ENCODE data around the gene FMOD.

The FMOD gene

DNA sequence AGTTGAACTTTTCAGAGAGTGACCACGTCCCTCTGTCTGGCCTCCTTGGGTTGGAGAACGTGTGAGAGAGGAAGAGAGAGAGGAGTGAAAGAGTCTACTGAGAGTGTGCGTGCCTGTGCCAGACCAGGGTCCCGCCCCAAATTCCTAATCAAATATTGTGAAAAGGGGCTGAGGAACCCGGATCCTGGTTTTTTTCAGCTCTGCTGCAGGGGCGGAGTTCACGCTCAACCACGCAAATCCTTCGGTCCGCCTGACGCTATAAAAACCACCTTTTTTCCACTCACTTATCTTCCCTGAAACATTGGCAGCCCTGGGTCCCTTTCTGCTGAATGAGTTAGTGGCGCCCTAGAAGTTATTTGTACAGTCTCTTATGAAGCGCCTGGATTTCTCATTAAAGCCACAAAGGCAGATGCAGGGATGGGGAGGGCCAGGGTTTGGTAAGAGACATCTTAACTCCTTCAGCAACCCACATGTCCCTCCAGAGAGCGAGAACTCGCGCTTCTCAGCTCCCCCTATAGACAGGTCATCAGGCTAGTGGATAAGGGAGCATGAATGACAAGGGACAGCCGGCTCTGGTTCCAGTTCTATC is at the start of gene FMOD:
Gene FMOD, minus strand, starts transcription at position 86 of the 589 bp plus-strand sequence. CDS start 2,852 bp downstream, outside the sequence.
- no peak for DNase-seq (ENCODE audit: low read depth in 2 of 2)

DNA sequence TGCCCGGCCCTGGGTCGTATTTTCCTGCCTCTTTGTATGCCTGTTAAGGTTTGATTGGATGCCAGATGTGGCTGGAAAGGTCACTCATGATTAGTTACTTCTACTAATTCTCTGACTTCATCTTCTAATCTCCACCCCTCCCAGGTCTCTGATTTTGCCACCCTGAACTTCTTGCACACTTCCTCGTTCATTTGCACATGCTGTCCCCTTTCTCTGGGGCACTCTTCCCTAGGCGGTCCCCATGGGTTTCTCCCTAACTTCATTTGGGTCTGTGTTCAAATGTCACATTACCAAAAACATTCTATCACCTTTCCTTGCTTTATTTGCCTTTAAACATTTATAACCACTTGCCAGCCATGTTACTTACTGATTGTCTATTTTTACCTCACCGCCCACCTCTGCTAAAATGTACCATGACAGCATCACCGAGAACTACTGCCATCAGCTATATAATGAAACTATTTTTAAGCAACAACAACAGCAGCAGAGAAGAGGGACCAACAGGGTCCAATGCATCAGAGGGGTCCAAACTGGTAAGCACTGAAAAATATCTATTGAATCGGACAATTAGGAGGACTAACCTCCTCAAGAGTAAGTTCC is 45.8 kb upstream of the FMOD start:
- DNase-seq (ENCODE audit: low read depth in 2 of 2) = no peak

DNA sequence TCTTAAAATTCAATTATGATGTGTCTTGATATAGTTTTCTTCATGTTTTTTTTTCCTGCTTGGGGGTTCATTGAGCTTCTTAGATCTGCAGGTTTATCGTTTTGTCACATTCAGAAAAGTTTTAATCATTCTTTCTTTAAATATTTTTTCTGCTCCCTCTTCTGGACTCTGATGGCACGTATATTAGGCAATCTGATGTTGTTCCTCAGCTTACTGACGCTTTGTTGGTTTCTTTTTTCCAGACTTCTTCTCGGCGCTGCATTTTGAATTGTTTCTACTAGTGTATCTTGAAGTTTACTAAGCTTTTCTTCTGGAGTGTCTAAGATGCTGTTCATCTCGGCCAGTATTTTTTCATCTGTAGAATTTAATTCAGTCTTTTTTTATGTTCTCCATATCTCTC is 44.8 kb upstream of the FMOD start:
- DNase-seq (ENCODE audit: low read depth in 2 of 2) = no peak

DNA sequence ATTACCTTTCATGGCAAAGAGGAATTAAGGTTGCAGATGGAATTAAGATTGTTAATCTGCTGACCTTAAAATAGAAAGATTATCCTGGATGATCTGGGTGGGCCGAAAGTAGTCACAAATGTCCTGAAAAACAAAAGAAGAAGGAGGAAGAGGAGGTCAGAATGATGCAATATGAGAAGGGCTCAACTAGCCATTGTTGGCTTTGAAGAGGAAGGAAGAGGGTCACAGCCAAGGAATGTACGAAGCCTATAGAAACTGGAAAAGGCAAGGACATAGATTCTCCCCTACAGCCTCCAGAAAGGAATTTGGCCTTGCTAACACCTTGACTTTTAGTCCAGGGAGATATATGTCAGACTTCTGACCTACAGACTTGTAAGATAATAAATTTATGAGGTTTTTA is 39.4 kb upstream of the FMOD start:
- DNase-seq (ENCODE audit: low read depth in 2 of 2) = no peak

DNA sequence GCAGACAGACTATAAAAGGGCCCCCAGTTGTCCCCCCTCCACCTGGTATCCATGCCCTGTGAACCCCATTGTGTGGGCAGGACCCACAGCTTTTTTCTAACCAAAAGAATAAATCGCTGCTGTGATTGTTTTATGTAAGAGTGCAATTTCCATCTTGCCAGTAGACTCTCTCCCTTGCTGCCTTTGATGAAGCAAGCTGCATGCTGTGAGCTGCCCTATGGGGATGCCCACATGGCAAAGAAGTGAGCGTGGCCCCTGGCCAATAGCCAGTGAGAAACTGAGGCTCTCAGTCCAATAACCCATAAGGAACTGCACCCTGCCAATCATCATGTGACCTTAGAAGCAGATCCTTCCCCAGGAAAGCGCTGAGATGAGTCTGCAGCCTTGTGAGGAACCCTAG is 37.8 kb upstream of the FMOD start:
- no peak for DNase-seq (ENCODE audit: low read depth in 2 of 2)

DNA sequence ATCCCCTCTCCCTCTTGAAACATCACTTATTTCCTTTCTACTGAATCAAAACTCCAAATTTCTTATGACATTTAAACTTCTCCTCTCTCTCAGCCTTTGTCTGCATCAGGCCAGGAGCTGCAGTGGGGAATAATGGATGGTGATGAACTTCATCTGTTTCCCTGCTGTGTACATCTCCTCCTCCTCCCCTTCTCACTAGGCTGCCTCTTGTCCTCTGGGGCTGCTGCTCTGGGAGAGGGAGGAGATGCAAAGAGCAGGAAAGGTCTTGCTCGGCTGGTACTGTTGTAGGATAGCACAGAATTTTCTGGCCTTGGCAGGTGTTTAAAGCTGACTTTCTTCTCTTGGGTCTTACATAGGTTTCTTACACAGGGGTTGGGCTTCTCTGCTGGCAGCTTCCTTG is 31.1 kb upstream of the FMOD start:
- no peak for DNase-seq (ENCODE audit: low read depth in 2 of 2)

DNA sequence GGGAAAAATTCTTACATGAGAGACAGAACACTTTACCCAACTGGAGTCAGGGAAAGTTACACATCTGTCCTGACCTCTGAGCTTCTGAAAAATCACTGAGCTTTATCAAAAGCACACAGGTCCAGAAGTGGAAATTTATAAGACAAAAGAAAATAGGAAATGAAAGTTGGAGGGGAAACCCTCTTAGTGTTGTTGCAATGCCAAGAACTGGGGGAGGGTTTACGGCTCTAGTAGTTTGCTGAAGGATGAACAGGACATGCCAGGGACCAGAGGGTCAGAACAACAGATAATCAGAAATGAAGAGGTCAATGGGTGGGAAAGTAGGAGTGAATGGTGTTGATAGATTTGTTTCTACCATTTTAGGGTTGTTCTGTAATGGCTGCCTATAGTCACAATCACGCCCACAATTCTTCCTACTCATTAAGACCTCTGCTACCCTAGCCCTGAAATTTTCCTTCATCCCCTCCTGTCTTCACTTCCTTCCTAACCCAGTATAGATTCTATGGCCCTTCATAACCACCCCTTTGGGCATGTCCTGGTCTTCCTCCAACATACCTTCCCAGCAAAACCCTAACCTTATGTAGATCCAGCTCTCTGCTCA is 30.3 kb upstream of the FMOD start:
- DNase-seq (ENCODE audit: low read depth in 2 of 2) = no peak

DNA sequence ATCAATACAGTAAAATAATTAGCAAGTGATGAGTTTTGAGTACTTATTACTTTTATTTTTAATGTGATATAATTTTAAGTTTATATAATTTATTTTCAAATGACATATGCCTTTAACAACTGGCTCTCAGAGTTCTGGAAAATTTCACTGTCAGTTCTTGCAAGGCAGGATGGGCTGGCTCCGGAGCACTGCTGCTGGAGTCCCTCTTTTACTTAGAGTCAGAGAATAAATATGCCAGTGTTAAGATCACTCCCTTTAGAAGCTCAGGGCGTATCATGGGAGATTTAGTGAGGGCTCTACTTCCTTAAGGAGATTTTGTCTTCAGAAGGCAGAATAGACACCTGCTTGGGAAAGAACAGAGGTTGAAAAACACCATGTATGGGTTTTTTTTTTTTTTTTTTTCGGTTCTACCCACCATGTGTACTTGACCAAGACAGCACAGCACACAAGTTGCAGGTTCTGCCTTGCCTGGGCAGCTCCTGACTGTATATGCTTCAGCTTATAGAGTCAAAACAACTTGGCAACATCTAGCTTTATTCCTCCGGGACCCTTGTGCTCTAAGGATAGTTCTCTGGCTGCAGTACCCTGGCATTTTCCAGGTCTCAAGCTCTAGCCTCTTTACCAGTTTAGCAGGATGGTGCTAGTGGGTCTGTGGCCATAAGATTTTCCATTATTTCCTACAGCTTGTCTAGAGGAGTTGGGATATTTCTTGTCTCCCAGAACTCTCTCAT is 29.7 kb upstream of the FMOD start:
- DNase-seq (ENCODE audit: low read depth in 2 of 2) = no peak

DNA sequence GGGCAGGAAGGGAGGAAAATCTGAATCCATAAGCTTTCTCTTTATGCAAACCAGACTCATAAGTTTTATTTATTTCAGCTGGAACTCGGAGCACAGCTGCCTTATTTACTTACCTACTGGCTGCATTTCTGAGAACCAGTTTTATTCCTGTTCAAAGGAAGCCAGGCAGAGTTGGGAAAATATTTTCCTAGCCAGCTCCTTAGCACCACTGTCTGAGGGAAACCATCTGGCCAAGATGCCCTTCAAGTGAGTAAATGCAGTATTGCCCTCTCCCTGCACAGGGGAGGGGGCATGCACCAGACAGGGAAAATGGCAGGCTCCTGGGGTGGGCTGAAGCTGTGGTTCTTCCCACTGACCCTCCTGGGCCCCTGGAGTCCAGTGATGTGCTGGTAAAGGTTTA is 28.9 kb upstream of the FMOD start:
- no peak for DNase-seq (ENCODE audit: low read depth in 2 of 2)

DNA sequence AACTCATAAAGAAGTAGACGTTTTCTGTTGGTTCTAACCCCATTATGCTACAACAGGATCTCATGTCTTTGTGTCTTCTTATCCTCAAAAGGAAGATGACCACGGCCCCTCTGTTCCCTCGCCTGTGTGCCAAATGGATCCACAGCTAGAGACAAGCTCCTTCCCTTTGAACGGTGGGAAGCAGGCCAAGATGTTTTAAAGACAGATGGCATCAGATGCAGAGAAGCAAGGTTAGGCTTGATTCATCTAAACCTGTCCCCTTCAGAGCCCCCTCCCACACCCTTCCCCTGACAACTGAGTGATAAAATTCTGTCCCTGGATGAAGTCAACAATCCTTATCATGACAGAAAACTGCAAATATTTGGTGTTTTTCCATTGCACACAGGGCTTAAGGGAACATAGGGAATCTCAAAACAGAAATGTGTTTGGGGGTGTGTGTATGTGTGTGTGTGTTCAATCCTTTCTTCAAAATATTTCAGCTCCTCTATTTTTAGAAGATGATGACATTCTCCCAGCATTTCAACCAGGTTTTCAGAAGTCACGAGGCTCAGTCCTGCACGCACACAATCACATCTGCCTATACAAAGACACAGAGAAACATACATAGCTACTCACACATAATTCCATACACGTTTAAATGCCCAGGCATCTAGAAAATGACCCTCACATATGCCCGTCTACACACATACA is 27.8 kb upstream of the FMOD start:
- no peak for DNase-seq (ENCODE audit: low read depth in 2 of 2)

DNA sequence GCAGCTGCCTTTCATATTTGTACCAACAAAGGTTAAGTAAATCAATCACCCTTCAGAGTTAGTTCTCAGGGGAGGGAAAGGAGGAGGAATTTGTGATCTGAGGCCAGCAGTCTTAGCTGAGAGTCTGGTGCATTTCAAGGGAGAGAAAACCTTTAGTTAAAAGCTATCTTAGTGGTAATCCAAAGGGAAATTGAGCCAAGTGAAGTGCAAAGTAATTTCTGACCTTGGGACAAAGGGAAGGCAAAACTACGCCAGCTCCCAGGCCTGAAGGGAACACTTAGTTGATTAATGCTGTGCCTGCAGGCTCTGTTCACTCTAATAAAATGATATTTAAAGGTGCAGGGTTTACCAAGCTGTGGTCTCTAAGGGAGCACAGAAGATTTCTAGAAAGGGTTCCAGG is 23.1 kb upstream of the FMOD start:
- DNase-seq (ENCODE audit: low read depth in 2 of 2) = no peak

DNA sequence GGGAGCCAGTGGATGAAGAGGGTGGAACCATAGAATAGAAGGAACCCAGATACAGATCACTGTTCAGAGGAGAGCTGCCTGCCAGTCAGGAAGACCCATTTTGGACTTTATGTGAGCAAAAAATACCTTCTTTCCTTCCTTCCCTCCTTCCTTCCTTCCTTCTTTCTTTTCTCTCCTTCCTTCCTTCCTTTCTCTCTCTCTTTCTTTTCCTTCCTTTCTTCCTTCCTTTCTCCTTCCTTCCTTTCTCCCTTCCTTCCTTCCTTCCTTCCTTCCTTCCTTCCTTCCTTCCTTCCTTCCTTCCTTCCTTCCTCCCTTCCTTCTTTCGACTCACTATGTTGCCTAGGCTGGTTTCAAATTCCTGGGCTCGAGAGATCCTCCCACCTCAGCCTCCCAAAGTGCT is 22.1 kb upstream of the FMOD start:
- DNase-seq (ENCODE audit: low read depth in 2 of 2) = no peak

DNA sequence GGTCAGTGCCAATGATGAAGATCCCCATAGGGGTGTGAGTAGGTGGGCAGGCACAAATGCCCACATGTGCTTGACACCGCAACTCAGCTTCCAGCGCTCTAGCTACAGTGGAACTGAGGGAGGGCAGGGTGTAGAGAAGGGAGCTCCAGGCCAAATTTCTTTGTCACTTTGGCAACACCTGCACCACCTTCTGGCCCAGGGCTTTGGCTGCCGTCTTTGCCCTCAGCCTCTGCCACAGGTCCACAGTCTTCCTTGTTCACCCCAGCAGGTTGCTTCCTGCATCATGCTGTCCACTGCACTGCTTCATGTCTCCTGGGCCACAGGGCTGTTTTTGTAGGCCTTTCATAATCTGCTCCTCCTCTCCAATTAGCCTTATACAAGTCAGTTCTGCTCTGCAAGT is 20.4 kb upstream of the FMOD start:
- DNase-seq (ENCODE audit: low read depth in 2 of 2) = no peak

DNA sequence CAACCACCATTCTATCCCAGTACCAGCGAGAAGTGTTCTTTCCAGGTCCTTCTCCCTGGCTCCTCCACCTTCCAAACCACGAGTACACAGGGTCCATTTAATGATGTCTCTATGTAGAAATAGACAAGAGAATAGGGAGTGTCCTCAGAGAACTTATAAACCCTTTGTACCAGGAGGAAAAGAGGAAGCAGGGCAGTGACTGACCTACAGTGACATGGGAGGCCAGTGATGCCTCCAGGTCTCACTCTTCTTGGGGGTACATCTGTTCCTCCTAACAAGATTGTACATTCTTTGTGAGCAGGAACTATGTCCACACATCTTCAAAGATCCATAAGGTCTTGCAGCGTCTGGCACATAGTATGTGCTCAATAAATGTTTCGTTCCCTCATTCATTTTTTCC is 18.7 kb upstream of the FMOD start:
- no peak for DNase-seq (ENCODE audit: low read depth in 2 of 2)

DNA sequence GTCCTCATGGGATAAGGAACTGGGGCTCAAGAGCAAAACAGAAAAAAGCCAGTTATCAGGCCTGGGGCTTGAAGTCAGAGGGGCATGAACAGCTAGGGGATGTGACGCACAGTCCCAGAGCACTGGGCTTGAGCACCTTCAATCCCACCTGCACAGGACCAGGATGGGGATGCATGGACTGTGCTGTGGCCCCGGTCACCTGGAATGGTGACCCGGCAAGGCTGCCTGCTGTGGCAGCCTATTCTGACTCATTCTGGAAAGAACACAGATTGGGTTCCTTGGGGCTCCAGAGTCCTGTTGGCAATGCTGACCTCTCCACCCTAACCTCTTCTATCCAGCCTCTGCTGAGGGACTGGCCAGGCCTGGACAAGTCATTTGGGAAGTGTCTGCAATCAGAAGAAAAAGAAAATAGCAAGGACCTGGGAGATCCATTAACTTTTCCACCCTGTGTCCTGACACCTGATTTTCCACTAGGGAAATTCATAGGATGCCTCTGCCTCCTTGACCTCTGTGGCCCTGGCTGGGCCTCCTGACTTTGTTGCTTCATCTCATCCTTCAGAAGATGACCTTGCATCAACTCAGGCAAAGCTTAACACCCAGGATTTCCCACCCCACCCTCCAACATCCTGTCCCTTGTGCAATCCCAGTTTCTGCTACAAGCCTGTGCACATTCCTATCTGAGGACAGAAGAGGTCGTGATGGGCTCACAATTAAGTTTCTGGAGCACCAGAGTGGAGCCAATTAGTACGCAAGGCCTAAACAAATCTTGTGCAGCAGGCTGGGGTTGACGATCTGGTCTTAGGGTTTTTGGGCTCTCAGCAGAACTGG is 17.9 kb upstream of the FMOD start:
- DNase-seq (ENCODE audit: low read depth in 2 of 2) = no peak

DNA sequence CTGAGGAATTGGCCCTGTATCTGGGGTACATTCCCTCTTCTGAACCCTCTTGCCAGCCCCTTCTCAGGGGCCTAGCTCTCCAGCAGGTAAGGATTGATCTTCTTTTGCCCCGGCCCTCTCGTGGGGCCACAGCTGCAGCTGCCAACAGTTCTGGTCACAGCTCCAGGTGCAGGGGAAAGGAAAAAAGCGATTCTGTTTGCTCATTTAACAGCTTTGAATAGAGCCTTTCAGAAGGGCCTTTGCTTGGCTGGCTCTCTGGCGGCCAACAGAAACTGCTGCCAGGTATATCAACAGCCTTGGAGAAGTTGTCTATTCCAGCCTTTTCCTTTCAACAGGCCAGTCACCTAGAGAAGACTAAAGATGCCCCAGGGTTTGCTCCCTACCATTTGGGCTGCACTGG is 16.1 kb upstream of the FMOD start:
- DNase-seq (ENCODE audit: low read depth in 2 of 2) = no peak

DNA sequence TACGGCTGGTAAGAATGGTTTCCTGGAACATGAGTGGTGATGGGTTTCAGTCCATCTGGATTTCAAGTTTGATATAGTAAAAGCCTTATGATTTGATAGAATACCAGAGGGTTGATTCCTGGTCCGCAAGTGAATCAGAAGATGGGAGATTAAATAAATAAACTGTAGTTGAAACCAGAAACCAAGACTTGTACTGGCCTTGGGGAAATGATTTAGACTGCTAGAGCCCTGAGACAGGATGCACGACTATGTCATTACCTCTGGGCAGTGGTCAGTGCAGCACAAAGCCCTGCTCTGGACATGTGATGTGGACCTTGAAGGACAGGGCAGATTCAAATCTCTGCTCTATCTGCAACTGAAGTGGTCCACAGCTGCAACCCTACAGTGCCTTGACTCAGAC is 15.6 kb upstream of the FMOD start:
- DNase-seq (ENCODE audit: low read depth in 2 of 2) = no peak

DNA sequence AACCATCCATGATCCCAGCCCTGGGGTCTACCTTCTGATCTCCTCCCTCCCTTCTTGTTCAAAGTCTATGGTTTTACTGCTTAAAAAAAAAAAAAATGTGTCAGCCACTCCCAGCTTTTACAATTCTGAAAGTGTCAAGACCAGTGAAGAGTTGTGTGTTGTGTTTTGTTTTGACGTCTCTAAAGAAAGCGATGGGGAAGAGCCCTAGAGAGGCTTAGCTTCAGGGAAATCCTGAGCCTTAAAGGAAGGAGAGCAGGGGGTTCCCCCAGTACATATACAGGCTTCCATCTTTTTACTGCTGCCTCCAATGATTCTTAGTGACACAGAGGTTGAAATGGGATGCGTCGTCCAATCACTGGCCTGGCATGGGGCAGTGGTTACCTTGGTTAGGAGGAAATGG is 13.9 kb upstream of the FMOD start:
- no peak for DNase-seq (ENCODE audit: low read depth in 2 of 2)

DNA sequence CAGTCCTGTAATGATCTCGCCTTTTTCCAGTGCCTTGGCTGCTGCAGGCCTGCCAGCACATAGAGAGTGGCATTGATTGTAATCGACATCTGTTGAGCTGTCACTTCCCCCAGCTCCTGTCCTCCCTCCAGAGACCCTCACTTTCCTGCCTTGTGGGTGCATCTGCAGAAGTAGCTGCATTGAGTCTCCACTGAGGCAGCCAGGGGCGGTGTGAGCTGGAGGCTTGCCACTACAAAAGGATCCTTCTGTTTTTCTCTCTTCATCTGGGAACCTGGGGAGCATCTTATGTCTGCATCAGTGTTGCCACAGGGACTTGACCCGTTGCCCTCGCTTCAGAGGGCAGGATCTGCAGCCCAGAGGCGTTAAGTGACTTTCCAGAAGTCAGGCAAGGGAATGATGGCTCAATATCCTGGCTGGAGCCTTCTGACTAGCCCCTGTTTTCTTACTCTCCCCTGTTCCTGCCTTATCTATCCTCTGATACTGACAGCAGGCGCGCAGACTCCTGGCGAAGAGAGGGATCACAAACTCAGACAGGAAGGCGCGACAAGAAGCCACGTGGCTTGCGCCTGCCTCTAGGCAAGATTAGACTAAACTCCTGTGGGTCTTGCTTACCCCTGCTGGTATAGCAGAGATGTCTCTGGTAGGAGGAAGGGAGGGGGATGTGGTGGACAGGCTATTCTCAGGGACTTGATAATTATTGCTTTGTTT is 13.3 kb upstream of the FMOD start:
- DNase-seq (ENCODE audit: low read depth in 2 of 2) = no peak

DNA sequence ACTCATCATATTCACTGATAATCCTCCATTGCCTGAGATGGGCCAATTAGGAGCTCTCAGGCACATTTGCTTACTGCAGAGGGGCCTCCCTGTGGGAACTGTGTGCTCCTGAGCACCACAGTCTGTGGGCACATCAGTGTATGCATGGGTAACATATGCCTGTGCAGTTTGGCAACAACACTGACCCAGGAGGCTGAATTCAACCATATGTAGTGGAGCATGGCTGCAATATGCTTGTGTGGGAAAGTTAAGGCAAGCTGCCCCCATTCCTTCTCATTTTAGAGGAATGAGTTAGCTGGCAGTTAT is 11.8 kb upstream of the FMOD start:
- DNase-seq (ENCODE audit: low read depth in 2 of 2) = no peak

Data from stimulated activated CD8-positive, alpha-beta memory T cell treated with anti-CD3 and anti-CD28 coated beads, Interleukin-15, amount 100 ng/mL, for 48 hours (primary cell).